HG02763 (cell line): ENCODE measurements around the gene VAMP8.
"Not testable (repeated sequence)": the region's sequence is repeated elsewhere in the genome, so short reads cannot be mapped to it uniquely, and the experiment has no call there.

Experiments
- ATAC-seq: cut with Tn5 transposase; IDR thresholded peaks from one replicate; pipeline ENCODE4 v1.9.1; 2021; ENCODE audit warnings: mild to moderate bottlenecking, moderate library complexity; ENCODE audit not compliant: unreplicated experiment

VAMP8 gene

DNA sequence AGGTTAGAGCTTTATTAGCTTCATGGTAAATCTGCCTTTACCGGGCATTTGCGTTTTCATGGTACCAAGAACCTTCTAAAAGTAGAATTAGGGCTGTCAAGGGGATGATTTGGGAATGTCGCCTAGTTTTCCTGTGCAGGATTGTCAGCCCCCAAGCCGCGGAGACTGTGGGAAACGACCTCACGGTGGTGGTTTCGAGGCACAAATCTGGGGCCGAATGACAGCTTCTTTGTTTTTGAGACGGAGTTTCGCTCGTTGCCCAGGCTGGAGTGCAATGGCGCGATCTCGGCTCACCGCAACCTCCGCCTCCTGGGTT is 38.0 kb downstream of the VAMP8 start:
- ATAC-seq: no peak

DNA sequence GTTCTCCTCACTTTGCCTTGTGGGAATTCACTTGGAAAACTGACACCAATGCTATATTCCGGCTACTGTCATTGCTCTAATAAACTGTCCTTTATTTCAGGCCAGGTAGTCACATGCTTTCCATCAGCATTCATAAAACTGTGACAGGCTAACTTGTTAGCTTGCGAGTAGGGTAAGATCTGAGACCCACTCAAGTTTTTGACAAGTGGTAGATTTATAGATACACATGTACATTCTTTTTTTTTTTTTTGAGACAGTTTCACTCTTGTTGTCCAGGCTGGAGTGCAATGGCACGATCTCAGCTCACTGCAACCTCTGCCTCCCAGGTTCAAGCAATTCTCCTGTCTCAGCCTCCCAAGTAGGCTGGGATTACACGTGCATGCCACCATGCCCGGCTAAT is 40.3 kb downstream of the VAMP8 start:
- ATAC-seq: not testable (repeated sequence)

- no peak for ATAC-seq
Observed at GRCh38 chr2:85619617-85620016, 42.2 kb downstream of the VAMP8 start.

- ATAC-seq: no peak
Observed at GRCh38 chr2:85621338-85621737, 44.0 kb downstream of the VAMP8 start.

- no peak for ATAC-seq
Observed at GRCh38 chr2:85623991-85624390, 46.6 kb downstream of the VAMP8 start.

GRCh38 chr2:85628658-85629057 is 51.3 kb downstream of the VAMP8 start:
- ATAC-seq: peak; percentile 45

DNA sequence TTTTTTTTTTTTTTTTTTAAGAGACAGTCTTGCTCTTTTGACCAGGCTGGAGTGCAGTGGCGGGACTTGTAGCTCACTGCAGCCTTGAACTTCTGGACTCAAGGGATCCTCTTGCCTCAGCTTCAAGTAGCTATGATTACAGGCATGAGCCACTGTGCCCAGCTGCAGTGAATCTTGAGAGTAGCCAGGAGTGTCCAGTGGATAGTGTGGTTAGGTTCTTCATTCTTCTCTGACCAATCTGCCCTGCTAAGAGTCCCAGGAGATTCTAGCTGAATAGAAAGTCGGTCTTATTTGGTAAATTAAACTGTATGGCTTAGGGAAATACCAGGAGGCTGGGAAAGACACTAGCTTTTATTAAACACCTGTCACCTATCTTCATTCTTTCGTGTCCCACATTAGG is 53.9 kb downstream of the VAMP8 start:
- ATAC-seq: no peak
